ENCODE measurements around the gene CFAP74. TPM values are rescaled to one million over a fixed set of nuclear protein-coding genes. Genes with fewer than 3 reads are reported as not detected.

The CFAP74 gene
- total and polyA plus RNA-seq, 12 donors: 0.03 TPM; not detected in 11

DNA sequence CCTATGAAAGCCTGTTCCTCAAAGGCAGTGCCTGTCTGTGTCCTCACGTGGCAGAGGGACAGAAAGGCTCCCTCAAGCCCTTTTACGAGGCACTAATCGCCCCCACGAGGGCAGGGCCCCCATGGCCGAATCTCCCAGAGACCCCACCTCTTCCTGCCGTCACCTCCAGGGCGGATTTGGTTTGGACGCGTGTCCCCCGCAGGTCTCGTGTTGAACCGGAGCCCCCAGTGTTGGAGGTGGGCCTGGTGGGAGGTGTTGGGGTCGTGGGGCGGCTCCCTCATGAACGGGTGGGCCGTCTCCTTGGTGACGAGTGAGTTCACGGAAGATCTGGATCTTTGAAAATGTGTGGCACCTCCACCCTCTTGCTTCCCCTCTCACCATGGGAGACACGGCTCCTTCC, 27.6 kb downstream of the CFAP74 start:
- H3K4me1 ChIP-seq: no peaks in the 10 kb centered on the region
- no peak for DNase-seq
- WGBS, 2 donors: 81 to 85% methylated on average over 19 of the region's 19 CpGs

DNA sequence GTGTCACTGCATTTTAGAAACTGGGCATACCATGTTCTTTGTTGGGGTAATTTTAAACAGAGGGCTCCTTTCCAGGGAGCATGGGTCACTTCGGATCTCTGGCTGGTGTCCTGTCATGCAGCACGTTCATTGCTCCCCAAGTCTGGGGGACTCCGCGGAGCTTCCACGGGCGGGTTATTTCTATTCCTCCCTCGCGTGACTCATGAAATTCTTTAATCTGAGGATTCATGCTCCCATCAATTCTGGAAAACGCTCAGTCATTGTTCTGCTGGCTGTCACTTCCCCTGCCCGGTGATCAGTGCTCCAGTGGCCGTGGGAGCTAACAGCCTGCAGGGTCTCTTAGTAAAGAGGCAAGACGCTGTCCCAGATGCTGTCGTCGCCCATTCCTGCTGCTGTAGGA, 28.1 kb downstream of the CFAP74 start:
- WGBS, 2 donors: 71 to 73% methylated on average over 14 of the region's 14 CpGs
- Histone ChIP-seq H3K27me3 (peaks cover 0 to 40% (median 25%) of the 10 kb centered on the region in 7 donors), H3K4me3 (no peak overlapping the region), H3K27ac (no peak overlapping the region), H3K36me3 (no peaks in the 10 kb centered on the region), H3K9me3 (no peaks in the 10 kb centered on the region), H3K4me1 (no peaks in the 10 kb centered on the region)
- DNase-seq: no peak
- no peak for ATAC-seq
- intact Hi-C loops (cut with DNase I): no loop called here
- TF ChIP-seq, protein P1, sequence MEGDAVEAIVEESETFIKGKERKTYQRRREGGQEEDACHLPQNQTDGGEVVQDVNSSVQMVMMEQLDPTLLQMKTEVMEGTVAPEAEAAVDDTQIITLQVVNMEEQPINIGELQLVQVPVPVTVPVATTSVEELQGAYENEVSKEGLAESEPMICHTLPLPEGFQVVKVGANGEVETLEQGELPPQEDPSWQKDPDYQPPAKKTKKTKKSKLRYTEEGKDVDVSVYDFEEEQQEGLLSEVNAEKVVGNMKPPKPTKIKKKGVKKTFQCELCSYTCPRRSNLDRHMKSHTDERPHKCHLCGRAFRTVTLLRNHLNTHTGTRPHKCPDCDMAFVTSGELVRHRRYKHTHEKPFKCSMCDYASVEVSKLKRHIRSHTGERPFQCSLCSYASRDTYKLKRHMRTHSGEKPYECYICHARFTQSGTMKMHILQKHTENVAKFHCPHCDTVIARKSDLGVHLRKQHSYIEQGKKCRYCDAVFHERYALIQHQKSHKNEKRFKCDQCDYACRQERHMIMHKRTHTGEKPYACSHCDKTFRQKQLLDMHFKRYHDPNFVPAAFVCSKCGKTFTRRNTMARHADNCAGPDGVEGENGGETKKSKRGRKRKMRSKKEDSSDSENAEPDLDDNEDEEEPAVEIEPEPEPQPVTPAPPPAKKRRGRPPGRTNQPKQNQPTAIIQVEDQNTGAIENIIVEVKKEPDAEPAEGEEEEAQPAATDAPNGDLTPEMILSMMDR (IDR thresholded peaks at IDR 0.05): no peak

More for the DNA sequence above, 27.6 kb downstream of the CFAP74 start:
- intact Hi-C loops (cut with DNase I): no loop called here
- TF ChIP-seq, protein P1 (IDR thresholded peaks at IDR 0.05): no peak
- Histone ChIP-seq H3K4me3 (no peak overlapping the region), H3K36me3 (no peaks in the 10 kb centered on the region), H3K27ac (no peak overlapping the region), H3K9me3 (no peaks in the 10 kb centered on the region), H3K27me3 (peaks cover 0 to 40% (median 25%) of the 10 kb centered on the region in 7 donors)
- no peak for ATAC-seq

DNA sequence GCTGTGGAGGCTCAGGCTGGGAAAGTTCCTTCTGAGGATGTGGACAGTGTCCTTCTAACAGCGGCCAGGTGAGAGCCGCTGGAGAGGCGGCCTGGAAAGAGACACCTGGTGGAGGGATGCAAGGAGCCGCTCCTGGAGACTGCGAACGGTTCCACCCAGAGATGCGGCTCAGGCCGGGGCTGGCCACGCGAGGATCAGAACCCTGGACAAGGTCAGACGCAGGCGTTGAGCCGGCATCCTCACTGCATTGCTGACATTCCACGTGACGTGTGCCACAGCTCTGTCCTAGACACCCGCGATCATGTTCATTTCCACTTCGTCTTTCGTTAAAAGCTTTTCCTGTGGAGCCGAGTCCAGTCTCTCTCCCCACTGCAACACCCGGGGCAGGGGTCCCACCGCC, 28.8 kb downstream of the CFAP74 start:
- Histone ChIP-seq H3K27ac (no peak overlapping the region), H3K36me3 (no peaks in the 10 kb centered on the region), H3K27me3 (peaks cover 0 to 40% (median 25%) of the 10 kb centered on the region in 7 donors), H3K9me3 (no peaks in the 10 kb centered on the region), H3K4me1 (no peaks in the 10 kb centered on the region), H3K4me3 (no peak overlapping the region)
- DNase-seq (no peak), ATAC-seq (no peak)
- intact Hi-C loops (cut with DNase I): no loop called here
- 61 to 66% methylated on average over 22 of the region's 22 CpGs for WGBS, 2 donors
- TF ChIP-seq, protein P1 (IDR thresholded peaks at IDR 0.05): no peak

DNA sequence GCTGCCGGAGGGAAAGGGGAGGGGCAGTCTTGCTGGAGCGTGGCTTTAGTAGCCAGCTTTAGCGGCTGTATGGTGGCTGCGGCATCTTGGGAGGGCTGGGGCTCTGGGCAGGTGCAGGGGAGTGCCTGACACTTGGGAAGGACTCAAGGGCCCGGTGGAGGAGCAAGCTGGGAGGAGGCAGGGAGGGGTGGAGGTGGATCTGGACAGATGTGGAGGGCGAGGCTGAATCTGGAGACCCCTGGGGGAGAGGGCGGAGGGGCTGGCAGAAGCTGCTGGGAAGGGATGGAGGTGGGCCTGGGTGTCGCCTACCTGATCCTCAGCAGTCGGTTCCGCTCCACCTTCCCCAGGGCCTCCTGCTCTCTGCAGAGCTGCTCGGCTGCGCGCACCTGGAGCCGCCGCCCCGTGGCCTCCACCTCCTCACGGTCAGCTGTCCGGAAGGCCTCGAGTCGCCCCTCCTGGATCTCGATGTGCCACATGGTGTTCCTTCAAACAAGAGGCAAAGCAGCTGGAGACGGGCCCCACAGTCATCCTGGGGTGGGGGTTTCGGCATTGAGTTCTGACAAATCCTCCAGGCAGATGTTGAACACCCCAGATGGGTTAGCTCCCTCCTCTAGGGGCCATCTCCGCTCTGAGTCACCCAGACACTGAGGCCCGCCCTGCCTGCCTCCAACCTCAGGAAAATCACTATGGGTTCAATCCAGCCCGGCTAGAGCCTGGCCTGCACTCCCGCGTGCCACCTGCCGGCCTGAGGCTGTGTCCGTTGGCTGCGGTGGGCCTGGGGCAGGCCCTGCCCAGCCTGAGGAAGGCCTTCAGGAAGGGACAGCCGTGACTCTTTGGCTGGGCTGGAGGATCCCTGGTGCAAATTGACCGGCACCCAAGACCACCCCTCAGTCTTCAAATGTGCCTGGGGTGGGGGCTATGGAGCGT, 29.6 kb downstream of the CFAP74 start:
- Histone ChIP-seq H3K4me1 (no peaks in the 10 kb centered on the region), H3K27ac (no peak overlapping the region), H3K9me3 (no peaks in the 10 kb centered on the region), H3K4me3 (no peak overlapping the region), H3K27me3 (peaks cover 0 to 44% (median 25%) of the 10 kb centered on the region in 7 donors), H3K36me3 (no peaks in the 10 kb centered on the region)
- TF ChIP-seq, protein P1 (IDR thresholded peaks at IDR 0.05): no peak
- no peak for DNase-seq
- 83 to 85% methylated on average over 31 to 34 of the region's 34 CpGs for WGBS, 2 donors
- ATAC-seq: no peak
- intact Hi-C loops (cut with DNase I): no loop called here
